Jurkat, Clone E6-1 (cell line): ENCODE results near the gene TMEM143.
"Not testable (repeated sequence)": the region's sequence is repeated elsewhere in the genome, so short reads cannot be mapped to it uniquely, and the experiment has no call there.

Experiments
- DNase-seq: peaks from one replicate; pipeline ENCODE4 v3.0.0-alpha.2; 2011; ENCODE audit warnings: low read depth, low spot score
- H3K4me3 ChIP-seq: 2 replicates; pipeline ENCODE4 v1.5.1; 2011; ENCODE audit warnings: mild to moderate bottlenecking, low read length, control low read depth, moderate library complexity

TMEM143 gene

DNA sequence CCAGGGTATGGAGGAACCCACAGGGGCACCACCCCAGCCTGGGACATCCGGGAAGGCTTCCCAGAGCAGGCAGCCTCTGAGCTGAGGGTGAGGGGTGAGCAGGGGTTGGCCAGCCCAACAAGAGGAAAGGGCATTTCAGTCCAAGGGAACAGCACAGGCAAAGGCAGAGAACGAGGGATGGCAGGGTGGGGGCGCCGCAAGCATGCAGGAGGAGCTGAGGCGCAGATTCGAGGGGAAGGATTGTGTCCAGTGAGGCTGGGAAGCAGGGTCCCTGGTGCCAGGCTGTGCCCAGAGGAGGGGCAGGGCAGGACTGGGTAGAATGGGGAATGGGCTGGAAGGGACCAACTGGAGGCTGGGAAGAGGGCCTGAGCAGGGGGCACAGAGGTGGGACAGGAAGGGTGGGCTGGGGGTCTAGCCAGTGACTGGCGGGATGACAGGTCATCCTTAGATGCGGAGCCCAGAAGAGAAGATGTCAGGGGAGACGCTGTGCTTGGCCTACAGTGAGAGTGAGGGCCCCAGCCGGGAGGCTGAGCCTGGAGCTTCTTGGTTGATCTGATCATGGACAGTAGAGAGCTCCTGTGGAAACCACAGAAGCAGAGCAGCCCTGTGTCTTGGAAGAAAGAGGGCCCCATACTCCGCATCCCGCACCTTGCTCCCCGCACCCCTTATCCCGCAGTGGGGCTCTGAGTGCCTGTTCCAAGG is 24.8 kb downstream of the TMEM143 start:
- DNase-seq = no peak
- H3K4me3 ChIP-seq = no peak overlapping the region

DNA sequence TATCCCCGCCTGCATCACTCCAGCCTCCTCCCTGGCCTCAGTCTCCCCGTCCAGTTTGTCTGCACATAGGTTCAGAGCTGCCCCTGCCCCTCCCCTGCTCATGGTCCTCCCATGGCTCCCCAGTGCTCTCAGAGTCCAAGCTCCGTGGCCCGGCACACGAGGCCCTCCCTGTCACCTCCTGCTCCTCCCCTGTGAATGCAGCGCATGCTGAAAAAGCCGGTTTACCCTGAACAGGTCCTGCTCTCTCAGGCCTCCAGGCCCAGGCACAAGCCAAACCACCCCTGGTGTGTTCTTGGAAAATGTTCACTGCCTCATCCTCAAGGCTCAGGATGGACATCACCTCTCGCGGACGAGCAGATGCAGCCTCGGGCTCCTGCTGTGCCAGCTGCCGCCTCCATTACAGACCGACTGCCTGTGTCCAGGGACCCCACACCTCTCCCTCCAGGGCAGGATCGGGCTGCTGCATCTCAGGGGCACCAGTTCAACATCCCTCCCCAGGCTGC is 25.4 kb downstream of the TMEM143 start:
- DNase-seq = no peak
- no peak overlapping the region for H3K4me3 ChIP-seq

DNA sequence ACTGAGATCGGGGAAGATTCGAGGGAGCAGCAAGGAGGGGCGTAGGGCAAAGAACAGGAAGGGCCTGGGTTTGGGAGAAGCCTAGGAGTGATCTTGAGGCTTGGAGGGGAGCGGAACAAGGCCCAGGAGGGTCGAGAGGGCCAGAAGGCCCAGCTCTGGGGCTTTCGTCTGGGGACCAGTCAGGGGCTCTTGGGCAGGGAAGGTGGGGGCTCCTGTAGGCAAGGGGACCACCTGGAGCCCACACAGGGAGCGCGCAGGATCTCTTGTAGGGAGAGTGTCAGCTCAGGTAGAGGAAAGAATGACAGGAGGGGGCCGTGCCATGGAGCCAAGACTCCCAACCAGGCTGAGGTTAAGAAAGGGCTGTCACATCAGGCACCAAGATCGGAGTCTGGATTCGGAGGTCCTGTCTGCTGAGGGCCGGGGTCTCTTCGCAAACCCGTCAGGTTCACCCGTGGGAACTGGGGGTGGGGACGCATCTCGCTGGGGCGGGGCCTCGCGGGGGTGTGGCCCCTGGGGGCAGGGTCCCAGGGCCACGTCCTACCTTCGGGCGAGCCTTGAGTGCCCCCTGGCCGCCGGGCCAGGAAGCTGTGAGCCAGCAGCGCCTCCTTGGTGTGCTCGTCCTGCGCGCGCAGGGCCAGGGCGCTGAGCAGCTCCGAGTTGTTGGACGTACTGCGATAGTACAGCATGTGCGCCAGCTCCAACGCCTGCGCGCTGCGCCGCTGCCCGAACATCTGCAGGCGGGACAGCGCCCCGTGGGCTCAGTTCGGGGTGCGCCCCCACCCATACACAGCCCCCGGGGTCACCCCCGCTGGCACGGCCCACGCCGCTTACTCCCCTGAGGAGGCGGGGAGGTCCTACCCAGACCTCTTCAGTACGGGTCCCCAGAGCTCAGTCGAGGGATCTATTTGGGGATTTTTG is 30.0 kb downstream of the TMEM143 start:
- DNase-seq = peak; percentile 91

DNA sequence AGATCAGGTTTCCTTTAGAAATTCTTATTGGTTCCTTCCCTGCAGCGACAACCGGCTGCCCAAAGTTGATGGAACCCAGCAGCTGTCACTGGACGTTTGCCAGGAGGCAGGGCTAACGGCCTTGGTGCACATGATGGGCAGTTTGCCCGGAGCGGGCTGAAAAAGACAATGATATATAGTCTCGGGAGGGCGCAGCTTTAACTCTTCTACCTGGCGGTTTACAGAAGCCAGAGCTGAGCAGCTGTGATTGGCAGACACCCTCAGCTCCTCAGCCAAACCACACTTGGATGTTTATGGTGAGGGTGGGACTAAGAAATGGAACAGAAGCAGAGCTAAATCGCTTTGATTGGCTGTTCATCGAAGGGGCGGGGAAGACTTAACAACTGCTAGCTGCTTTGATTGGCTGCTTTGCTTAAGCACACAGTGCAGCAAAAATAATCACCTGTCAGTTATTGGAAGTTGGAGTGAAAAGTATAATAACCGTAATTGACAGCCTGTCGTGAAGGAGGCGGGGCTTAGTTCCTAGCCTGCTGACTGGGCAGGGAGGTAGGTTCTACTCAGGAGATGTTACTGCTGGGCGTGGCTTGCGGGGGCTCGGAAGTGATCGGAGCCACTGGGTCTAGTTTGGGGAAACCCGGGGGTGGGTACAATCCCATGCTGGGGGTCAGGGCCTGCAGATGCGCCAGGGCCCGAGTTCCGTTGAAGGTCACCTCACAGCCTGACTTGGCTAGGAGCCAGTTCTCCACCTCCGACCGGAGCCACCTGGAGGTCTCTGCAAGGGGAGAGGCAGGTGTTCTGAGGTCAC is 30.9 kb downstream of the TMEM143 start:
- H3K4me3 ChIP-seq = peak overlapping the region; percentile 85
- DNase-seq = peak; percentile 100

More for the DNA sequence above, 30.0 kb downstream of the TMEM143 start:
- peak overlapping the region; percentile 85 for H3K4me3 ChIP-seq

DNA sequence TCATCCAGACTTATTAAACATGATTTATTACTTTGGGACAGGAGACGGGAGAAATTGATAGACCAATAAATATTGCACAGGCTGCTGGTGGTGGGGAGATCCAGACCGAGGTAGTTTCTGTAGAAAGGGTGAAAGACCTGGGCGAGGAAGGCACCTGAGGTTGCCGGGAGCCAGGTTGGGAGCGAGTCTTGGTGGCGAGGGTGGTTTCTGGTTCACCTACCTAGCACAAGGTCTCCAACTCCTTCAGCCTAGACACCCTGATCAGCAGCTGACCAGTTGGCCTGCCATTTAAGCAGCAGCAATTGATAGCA is 31.4 kb downstream of the TMEM143 start:
- no peak for DNase-seq
- peak overlapping the region; percentile 55 for H3K4me3 ChIP-seq

DNA sequence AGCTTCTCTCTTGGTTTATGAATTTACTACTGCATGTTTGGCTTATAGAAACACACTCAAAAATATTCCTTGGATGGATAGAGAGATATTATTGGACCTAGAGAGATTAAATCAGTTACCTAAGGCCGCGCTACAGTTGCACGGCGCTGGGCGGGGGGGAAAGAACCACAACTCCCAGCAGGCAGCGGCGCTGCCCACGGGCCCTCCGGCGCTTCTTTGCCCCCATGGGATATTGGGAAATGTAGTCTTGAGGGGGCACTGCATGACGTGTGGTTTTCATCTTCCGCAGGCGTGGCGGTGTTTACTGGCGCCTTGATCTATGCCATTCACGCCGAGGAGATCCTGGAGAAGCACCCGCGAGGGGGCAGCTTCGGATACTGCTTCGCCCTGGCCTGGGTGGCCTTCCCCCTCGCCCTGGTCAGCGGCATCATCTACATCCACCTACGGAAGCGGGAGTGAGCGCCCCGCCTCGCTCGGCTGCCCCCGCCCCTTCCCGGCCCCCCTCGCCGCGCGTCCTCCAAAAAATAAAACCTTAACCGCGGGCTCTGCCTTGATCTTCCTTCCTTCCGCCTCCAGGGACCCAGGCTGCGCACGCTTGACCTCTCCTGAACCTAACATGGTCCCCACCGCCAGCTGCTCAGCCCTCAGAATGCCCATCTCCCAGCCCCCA is 33.6 kb downstream of the TMEM143 start:
- DNase-seq = peak; percentile 94
- peak overlapping the region; percentile 65 for H3K4me3 ChIP-seq

DNA sequence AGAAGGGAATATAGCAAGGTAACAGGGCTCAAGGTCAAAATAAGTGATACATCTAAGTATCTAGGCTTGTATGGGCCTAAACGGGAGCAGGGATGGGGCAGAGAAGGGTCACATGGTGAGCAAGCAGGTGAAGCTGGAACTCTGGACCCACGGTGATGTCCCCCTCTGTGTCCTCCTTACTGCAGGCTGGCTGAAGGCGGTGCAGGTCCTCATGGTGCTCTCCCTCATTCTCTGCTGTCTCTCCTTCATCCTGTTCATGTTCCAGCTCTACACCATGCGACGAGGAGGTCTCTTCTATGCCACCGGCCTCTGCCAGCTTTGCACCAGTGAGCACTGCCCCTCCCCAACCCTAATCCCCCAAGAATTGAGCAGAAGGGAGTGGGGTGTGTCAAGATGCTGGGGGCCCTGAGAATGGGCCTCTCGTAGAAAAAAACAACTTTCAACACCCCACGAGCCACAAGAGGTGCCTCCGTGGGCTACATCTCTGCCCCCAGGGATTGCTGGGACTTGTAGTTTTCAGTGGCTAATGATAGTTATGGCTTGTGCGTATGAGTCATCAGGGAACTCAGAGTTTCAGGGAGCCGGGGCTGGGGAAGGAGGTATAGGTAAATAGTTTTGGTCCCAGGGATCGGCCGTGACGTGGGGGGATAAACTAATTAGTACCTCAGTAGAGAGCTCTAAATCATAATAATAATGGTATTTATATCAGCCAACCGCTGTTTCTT is 34.4 kb downstream of the TMEM143 start:
- DNase-seq = no peak
- peak overlapping the region; percentile 65 for H3K4me3 ChIP-seq

DNA sequence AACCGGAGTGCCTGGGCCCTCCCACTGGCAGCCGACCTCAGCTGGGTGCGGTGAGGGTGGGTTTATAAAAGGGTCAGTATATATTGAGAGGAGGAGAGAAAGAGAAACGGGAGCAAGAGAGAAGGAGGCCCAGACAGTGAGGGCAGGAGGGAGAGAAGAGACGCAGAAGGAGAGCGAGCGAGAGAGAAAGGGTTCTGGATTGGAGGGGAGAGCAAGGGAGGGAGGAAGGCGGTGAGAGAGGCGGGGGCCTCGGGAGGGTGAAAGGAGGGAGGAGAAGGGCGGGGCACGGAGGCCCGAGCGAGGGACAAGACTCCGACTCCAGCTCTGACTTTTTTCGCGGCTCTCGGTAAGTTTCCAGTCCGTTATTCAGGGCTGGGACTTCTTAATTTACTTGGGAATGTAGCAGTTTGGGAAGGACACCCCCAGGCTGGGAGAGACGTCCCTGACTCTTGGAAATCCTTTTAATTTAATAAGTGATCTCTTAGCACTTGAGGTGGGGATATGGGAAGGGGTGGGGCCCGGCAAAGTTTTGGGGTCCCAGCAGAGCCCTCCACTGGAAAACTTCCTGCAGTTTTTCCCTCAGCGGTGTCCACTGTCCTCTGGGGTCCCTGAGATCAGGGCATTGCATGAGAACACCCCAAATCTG is 38.4 kb downstream of the TMEM143 start, which contains the start of gene EMP3:
Gene EMP3, plus strand, starts transcription at position 288 of the 646 bp plus-strand sequence. CDS start 1,293 bp downstream, outside the sequence.
- DNase-seq = peak; percentile 79
- peak within 1 kb of the TSS; percentile 66 for H3K4me3 ChIP-seq

DNA sequence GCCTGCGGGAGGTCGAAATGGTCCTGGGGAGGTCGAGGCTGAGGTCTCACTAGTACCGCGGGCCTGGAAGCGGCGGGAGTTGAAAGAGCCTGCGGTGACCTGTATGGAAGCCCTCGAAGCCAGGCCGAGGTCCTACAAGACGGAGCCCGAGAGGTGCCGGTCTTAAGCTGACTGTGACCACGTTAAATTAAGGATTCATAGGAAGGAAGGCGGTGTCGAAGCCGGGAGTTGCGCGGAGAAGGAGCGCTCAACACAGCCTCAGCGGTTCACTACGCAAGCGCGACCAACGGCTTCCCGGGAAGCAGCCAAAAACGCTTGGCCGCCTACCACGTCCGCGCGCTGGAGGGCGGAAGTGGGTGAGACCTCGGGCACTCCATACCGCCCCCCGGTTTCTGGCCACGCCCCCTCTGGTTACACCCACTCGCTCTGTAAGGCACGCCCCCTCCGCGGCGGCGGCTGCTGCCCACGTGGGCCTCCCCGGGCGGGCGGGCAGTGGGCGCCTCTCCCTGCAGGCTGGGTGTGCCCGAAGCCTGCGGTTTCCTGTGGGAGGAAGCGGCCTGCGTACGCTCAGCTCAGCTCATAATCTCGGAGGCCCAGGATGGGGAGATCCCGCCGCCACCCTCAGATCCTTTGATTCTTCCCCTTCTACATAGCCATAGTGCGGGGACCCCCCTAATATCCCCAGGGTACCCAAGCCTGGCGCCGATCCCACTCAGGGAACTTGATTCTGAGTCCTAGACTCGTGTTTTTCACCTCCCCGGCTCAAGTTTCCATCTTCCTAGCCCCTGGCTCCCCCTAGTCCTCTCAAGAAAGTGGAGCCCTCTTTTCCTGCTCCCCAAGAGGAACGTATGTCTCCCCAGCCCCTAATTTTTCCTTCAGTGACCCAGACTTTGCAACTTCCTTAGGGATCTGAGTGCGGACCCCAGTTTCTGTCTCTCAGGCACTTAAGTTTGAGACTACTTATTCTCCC is 41.8 kb downstream of the TMEM143 start:
- H3K4me3 ChIP-seq = peak overlapping the region; percentile 61
- DNase-seq = peak; percentile 97

DNA sequence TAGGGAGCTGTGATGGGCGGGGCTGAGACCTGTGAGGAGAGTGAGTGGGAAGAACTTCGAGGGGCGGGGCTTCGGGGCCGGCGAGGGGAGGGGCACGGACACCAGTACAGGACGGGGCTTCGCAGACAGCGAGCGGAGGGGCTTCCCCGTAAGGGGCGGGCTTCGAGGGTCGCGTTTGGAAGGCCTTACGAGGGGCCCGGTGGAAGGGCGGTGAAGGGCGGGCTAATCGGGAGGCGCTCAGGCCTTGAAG is 42.4 kb downstream of the TMEM143 start:
- peak overlapping the region; percentile 59 for H3K4me3 ChIP-seq

DNA sequence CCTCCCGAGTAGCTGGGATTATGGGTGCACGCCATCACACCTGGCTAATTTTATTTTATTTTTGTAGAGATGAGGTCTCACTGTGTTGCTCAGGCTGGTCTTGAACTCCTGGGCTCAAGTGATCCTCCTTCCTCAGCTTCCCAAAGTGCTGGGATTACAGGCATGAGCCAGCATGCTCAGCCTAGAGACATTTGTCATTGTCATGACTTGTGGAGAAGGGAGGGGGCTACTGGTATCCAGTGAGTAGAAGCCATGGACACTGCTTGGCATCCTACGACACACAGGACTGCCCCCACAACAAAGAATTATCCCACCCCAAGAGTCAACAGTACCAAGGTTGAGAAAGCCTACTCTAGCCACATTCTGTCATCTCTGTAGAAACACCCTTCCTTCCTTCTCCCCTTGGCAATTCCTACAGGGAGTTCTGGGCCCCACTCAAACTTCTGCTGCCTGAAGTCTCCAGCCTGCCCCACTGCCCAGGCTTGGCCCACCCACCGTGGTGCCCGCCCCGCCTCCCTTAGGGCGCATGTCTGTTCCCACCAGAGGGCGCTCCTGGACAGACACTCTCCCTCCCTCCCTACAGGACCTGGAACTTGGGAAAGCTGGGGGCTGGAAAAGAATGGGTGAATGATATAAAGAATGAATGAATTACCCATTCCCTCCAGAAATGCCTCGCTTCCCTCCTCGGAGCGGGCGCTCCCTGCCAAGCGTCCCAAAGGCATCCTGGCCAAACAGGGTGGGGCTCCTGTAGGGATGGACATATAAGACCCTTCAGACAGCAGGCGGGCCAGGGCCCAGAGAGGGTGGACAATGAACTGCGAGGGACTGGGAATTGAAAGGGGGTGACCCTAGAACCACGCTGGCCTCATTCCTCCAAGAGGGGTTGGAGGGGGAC is 43.8 kb downstream of the TMEM143 start:
- no peak for DNase-seq
- no peak overlapping the region for H3K4me3 ChIP-seq

More for the DNA sequence above, 42.4 kb downstream of the TMEM143 start:
- peak; percentile 92 for DNase-seq

DNA sequence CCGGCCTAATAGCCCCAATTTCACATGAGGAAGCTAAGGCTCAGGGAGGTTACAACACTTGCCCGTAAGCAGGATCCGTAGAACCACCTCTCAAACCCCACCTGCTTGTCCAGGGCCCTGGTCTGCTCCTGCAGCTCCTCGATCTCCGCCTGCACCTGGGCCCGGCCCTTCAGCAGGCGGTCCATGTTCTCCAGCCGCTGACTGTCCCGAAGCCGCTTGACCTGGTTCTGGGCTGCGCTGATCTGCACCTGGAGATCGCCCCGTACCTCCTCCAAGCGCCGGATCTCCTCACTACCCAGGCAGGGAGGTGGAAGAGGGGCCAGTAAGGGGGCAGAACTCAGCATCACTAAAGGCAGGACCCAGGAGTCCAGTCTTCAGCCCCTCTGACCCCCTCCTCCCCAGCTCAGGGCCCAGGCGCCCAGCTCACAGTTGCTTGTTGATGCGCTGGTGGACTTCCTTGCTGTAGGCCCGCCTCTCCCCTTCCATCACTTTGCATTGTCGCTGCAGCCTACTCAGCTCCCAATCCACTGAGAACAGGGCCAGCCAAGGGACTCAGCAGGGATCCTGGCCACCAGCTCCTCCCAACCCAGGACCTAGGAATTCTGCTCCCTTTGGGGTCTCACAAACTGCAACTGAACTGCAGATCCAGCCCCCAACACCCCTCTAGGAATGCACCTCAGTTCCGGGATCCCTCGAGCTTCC is 45.3 kb downstream of the TMEM143 start:
- DNase-seq = no peak
- H3K4me3 ChIP-seq = no peak overlapping the region

DNA sequence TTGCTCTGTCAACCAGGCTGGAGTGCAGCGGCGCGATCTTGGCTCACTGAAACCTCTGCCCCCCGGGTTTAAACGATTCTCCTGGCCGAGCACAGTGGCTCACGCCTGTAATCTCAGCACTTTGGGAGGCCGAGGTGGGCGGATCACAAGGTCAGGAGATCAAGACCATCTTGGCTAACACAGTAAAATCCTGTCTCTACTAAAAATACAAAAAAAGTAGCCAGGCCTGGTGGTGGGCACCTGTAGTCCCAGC is 46.1 kb downstream of the TMEM143 start:
- not testable (repeated sequence) for H3K4me3 ChIP-seq, DNase-seq

DNA sequence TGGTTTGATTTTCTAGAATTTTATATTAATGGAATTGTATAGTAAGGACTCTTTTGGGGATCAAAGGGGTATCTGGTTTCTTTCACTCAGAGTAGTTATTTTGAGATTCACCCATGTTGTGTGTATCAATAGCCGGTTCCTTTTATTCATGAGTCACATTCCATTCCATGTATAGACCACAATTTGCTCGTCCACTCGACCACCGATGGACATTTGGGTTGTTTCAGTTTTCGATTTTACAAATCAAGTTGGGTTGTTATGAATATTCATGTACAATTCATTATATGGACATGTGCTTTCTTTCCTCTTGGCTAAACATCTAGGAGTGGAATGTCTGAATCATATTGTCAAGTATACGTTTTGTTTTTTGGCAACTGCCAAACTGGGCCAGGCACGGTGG is 48.0 kb downstream of the TMEM143 start:
- H3K4me3 ChIP-seq = no peak overlapping the region
- DNase-seq = no peak

DNA sequence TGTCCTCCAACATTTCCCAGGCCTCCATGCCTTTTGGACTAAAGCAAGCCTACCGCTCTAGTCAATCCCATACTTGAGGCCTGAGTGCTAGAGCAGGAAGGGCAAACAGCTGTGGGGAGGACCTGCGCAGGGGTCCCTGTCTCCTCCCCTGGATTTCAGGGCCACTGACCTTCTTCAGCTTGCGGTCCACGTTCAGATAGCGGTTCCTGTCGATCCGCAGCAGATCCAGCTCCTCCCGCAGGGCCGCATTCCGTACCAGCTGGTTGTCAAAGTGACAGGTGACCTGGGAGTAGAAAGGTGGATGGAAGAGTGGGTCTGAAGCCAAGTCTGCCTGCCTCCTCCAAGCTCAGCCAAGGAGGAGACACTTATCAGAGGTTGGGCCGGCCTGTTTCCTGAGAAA is 52.4 kb downstream of the TMEM143 start:
- DNase-seq = no peak
- H3K4me3 ChIP-seq = no peak overlapping the region

DNA sequence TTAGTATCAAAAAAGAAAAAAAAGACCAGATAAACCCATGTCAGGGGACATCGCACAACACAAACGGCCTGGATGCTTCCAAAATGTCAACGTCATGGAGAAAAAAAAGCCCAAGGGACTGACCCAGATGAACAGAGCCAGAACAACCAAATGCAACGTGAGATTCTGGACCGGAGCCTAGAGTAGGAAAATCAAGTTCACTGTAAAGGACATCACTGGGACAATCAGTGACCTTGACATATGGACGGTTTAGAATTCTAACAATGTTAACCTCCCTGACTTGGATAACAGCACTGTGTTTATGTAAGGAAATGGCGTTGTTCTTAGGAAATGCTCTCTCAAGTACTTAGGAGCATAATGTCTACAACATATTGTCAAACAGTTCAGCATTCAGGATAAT is 53.5 kb downstream of the TMEM143 start:
- no peak overlapping the region for H3K4me3 ChIP-seq
- no peak for DNase-seq
